Measurements from ENCODE around the gene GAS6.

GAS6 gene

DNA sequence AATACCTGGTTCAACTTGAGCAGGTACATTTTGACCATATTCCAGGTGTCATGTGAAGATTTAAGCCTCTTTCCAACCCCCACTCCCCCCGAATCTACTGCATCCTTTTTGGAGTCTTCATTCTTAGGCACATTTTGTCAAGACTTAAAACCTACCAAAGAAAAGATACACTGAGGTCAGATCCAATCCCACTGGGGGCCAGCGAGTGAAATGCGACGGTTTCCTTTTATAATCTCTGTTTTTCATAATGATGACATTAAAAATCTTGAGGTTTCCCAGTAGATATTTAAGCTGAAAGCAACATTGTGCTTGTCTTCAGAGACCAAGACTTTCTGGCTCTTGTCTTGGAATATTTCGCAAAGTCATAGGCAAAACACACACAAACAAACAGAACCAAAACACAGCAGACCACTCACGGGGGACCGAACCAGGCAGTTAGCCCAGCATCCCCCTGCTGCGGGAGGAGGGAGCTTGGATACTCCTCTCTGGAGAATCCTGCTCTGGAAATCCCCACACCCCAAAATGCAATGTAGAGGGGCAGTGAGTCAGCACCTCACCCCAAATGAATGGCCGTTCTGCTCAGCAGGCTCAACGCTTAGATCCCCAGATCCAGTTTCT, 506 bp upstream of the GAS6 start:
- Histone ChIP-seq H3K9me3 (ENCODE audit: control insufficient read depth in 1 of 2, low read length in 2 of 2) (no peaks in the 10 kb centered on the region), H3K27me3 (ENCODE audit: low read depth, low read length) (no peaks in the 10 kb centered on the region), H3K36me3 (ENCODE audit: control insufficient read depth in 1 of 2, insufficient read depth in 2 of 2, low read length in 2 of 2) (no peaks in the 10 kb centered on the region), H3K4me1 (ENCODE audit: control insufficient read depth in 1 of 2, insufficient read depth in 2 of 2, low read length in 2 of 2) (peaks cover 0 to 10% of the 10 kb centered on the region in 2 donors), H3K27ac (ENCODE audit: low read length) (peak overlapping the region; percentile 19), H3K4me3 (ENCODE audit: low read depth in 1 of 2, low read length in 2 of 2) (peak overlapping the region; percentile 64 to 70)

- Histone ChIP-seq H3K36me3 (ENCODE audit: control insufficient read depth in 1 of 2, insufficient read depth in 2 of 2, low read length in 2 of 2) (peaks cover 0 to 5% of the 10 kb centered on the region in 2 donors), H3K4me1 (ENCODE audit: control insufficient read depth in 1 of 2, insufficient read depth in 2 of 2, low read length in 2 of 2) (peaks cover 0 to 10% of the 10 kb centered on the region in 2 donors), H3K9me3 (ENCODE audit: control insufficient read depth in 1 of 2, low read length in 2 of 2) (no peaks in the 10 kb centered on the region), H3K27me3 (ENCODE audit: low read depth, low read length) (no peaks in the 10 kb centered on the region), H3K4me3 (ENCODE audit: low read depth in 1 of 2, low read length in 2 of 2) (peak overlapping the region; percentile 47 to 78), H3K27ac (ENCODE audit: low read length) (no peak overlapping the region)
Observed at GRCh38 chr13:113862931-113863523, 849 bp downstream of the GAS6 start.

- Histone ChIP-seq H3K4me1 (ENCODE audit: control insufficient read depth in 1 of 2, insufficient read depth in 2 of 2, low read length in 2 of 2) (peaks cover 0 to 10% of the 10 kb centered on the region in 2 donors), H3K36me3 (ENCODE audit: control insufficient read depth in 1 of 2, insufficient read depth in 2 of 2, low read length in 2 of 2) (peaks cover 0 to 5% of the 10 kb centered on the region in 2 donors), H3K4me3 (ENCODE audit: low read depth in 1 of 2, low read length in 2 of 2) (peak overlapping the region; percentile 47 to 78), H3K27ac (ENCODE audit: low read length) (no peak overlapping the region), H3K9me3 (ENCODE audit: control insufficient read depth in 1 of 2, low read length in 2 of 2) (no peaks in the 10 kb centered on the region), H3K27me3 (ENCODE audit: low read depth, low read length) (no peaks in the 10 kb centered on the region)
Observed at GRCh38 chr13:113862191-113862930, 1.5 kb downstream of the GAS6 start.

GRCh38 chr13:113861433-113862030, 2.3 kb downstream of the GAS6 start:
- Histone ChIP-seq H3K27me3 (ENCODE audit: low read depth, low read length) (no peaks in the 10 kb centered on the region), H3K9me3 (ENCODE audit: control insufficient read depth in 1 of 2, low read length in 2 of 2) (no peaks in the 10 kb centered on the region), H3K4me1 (ENCODE audit: control insufficient read depth in 1 of 2, insufficient read depth in 2 of 2, low read length in 2 of 2) (peaks cover 0 to 16% of the 10 kb centered on the region in 2 donors), H3K27ac (ENCODE audit: low read length) (peak overlapping the region; percentile 60), H3K36me3 (ENCODE audit: control insufficient read depth in 1 of 2, insufficient read depth in 2 of 2, low read length in 2 of 2) (peaks cover 0 to 5% of the 10 kb centered on the region in 2 donors), H3K4me3 (ENCODE audit: low read depth in 1 of 2, low read length in 2 of 2) (peak overlapping the region in 1 of 2 donors; percentile 47)

DNA sequence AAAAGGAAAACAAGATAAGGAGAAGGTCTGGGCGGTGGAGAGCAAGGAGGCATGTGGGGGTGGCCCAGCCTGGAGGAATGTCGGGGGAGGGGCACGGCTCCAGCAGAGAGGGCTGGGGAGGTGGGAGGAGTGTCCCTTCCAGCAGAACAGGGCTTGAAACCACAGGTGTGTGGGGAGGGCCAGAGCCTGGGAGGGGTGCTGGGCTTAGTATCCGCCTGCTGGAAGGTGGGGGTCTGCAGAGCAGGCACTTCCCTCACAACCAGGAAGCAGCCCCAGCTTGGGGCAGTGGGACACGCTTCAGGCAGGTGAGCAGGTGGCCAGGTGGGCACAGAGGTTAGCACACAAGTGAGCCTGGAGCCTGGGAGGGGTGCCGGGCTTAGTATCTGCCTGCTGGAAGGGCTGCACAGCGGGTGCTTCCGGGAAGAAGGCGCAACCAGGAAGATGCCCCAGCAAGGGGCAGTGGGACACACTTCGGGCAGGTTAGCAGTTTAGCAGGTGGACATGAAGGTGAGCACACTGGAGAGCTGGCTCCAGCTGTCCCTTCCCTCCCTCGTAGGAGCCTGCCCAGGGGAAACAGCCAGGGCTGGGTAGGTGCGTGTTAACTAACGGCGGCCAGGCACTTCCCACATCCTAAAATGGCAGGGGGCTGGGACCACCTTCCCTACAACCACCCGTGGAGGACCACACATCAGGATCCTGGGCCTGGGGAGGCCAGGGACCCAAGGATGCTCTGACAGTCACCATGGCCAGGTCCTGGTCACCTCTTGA, 3.0 kb downstream of the GAS6 start:
- Histone ChIP-seq H3K9me3 (ENCODE audit: control insufficient read depth in 1 of 2, low read length in 2 of 2) (no peaks in the 10 kb centered on the region), H3K27me3 (ENCODE audit: low read depth, low read length) (no peaks in the 10 kb centered on the region), H3K27ac (ENCODE audit: low read length) (peak overlapping the region; percentile 60), H3K4me3 (ENCODE audit: low read depth in 1 of 2, low read length in 2 of 2) (no peak overlapping the region), H3K4me1 (ENCODE audit: control insufficient read depth in 1 of 2, insufficient read depth in 2 of 2, low read length in 2 of 2) (peaks cover 0 to 19% of the 10 kb centered on the region in 2 donors), H3K36me3 (ENCODE audit: control insufficient read depth in 1 of 2, insufficient read depth in 2 of 2, low read length in 2 of 2) (peaks cover 0 to 5% of the 10 kb centered on the region in 2 donors)

DNA sequence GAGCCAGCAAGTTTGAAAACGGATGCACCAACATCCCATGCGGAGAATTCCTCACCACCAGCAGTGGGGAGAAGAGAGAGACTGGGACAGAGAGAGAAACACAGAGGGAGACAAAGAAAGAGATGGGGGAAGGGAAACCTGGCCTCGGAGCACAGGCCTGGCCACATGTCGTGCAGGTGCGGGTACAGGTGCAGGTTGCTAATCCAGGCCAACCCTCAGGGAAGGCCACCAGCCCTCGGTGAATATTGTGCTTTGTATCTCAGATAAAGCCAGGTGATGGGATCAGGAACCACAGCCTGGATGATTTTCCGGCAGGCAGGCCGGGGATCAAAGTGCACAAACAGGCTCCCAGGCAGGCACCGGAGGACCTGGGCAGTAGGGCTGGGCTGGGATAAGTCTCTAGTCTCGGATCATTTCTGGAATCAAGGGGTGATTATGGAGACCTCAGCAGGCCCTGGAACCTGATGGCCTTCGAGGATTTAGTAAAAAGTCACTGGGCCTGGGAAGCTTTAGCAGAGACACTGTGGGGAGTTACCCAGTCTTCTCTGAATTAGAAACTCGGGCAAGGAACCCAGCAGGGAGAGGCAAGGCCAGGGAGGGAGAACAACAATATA, 3.7 kb downstream of the GAS6 start:
- H3K9me3 ChIP-seq (ENCODE audit: control insufficient read depth in 1 of 2, low read length in 2 of 2) = no peaks in the 10 kb centered on the region
- H3K4me3 ChIP-seq (ENCODE audit: low read depth in 1 of 2, low read length in 2 of 2) = no peak overlapping the region
- peak overlapping the region; percentile 60 for H3K27ac ChIP-seq (ENCODE audit: low read length)
- peaks cover 0 to 5% of the 10 kb centered on the region in 2 donors for H3K36me3 ChIP-seq (ENCODE audit: control insufficient read depth in 1 of 2, insufficient read depth in 2 of 2, low read length in 2 of 2)
- H3K27me3 ChIP-seq (ENCODE audit: low read depth, low read length) = no peaks in the 10 kb centered on the region
- peaks cover 1 to 21% of the 10 kb centered on the region in 2 donors for H3K4me1 ChIP-seq (ENCODE audit: control insufficient read depth in 1 of 2, insufficient read depth in 2 of 2, low read length in 2 of 2)

DNA sequence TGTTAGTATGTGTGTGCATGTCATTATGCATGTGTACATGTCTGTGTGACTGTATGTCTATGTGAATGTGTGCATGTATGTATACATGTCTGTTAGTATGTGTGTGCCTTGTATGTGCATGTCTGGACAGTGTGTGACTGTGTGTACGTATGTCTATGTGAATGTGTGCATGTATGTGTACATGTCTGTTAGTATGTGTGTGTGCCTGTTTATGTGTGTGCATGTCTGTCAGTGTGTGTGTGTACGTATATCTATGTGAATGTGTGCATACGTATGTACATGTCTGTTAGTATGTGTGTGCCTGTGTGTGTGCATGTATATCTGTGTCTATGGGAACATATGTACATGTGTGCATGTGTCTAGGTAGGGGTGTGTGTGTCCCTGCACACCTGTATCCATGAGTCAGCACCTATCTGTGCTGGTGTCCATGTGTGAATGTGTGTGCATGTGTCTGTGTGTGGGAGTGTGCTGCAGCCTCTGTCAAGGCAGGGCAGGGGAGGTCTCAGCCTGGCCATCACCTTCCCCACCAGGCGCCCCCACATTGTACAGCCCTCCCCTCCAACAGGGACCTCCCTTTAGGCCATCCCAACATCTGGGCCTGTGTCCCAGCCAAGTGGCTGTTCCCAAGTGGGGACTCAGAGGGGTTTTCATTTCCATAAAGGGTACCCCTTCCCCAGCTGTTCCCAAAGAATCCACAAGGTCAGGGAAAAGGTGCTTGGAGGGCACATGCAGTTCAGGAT, 4.4 kb downstream of the GAS6 start:
- H3K27me3 ChIP-seq (ENCODE audit: low read depth, low read length) = no peaks in the 10 kb centered on the region
- no peaks in the 10 kb centered on the region for H3K9me3 ChIP-seq (ENCODE audit: control insufficient read depth in 1 of 2, low read length in 2 of 2)
- peaks cover 6 to 25% of the 10 kb centered on the region in 2 donors for H3K4me1 ChIP-seq (ENCODE audit: control insufficient read depth in 1 of 2, insufficient read depth in 2 of 2, low read length in 2 of 2)
- no peak overlapping the region for H3K4me3 ChIP-seq (ENCODE audit: low read depth in 1 of 2, low read length in 2 of 2)
- H3K27ac ChIP-seq (ENCODE audit: low read length) = peak overlapping the region; percentile 57
- H3K36me3 ChIP-seq (ENCODE audit: control insufficient read depth in 1 of 2, insufficient read depth in 2 of 2, low read length in 2 of 2) = peaks cover 0 to 5% of the 10 kb centered on the region in 2 donors

DNA sequence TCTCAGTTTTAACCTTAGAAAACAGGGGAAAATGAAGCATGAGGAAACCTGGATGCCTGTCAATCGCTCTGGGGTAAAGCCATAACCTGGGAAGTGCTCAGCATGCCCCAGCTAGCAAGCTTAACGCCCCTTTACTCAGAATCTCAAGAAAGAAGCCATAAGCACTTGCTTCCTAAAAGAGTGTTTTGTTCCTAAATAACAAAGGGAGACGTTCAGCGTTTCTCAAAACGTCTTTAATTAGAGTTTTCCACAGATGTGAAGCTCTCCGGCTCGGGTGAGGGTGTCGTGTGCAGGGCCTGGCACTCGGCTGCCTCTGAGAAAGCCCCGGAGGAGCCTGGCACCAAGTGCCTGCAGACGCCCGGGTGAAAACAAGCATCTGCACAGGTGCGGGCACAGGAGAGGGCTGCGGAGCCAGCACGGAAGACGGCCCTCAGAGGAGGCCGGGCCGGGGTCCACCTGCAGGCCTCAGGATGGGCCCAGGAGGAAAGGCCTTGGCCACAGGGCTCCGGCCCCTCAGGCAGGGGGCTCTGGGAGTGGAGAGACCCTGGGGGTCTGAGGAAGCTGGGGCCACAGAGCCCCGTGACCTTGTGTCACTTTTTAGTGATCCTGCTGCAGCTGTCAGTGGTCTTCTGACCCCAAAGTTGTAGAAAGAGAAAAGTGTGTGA, 6.2 kb downstream of the GAS6 start:
- Histone ChIP-seq H3K9me3 (ENCODE audit: control insufficient read depth in 1 of 2, low read length in 2 of 2) (no peaks in the 10 kb centered on the region), H3K4me3 (ENCODE audit: low read depth in 1 of 2, low read length in 2 of 2) (no peak overlapping the region), H3K4me1 (ENCODE audit: control insufficient read depth in 1 of 2, insufficient read depth in 2 of 2, low read length in 2 of 2) (peaks cover 24 to 33% of the 10 kb centered on the region in 2 donors), H3K27ac (ENCODE audit: low read length) (no peak overlapping the region), H3K36me3 (ENCODE audit: control insufficient read depth in 1 of 2, insufficient read depth in 2 of 2, low read length in 2 of 2) (peaks cover 0 to 5% of the 10 kb centered on the region in 2 donors), H3K27me3 (ENCODE audit: low read depth, low read length) (no peaks in the 10 kb centered on the region)

DNA sequence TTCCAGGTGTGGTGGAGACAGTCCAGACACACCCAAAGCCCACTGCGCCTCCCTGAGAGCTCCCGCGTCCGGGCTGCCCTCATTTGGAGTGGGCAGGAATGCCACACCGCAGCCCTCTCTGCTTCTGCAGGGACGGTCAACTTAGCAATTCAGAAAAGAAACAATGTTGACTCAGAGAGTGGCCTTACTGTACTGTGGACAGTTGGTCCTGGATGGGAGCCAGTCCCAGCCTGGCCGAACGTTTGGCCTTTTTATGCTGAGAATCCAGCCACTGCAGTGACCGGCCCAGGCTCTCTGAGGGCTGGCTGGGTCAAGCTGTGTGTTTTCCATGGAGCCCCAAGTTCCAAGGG, 7.2 kb downstream of the GAS6 start:
- Histone ChIP-seq H3K36me3 (ENCODE audit: control insufficient read depth in 1 of 2, insufficient read depth in 2 of 2, low read length in 2 of 2) (peaks cover 0 to 5% of the 10 kb centered on the region in 2 donors), H3K27me3 (ENCODE audit: low read depth, low read length) (no peaks in the 10 kb centered on the region), H3K9me3 (ENCODE audit: control insufficient read depth in 1 of 2, low read length in 2 of 2) (no peaks in the 10 kb centered on the region), H3K27ac (ENCODE audit: low read length) (no peak overlapping the region), H3K4me1 (ENCODE audit: control insufficient read depth in 1 of 2, insufficient read depth in 2 of 2, low read length in 2 of 2) (peaks cover 25 to 33% of the 10 kb centered on the region in 2 donors), H3K4me3 (ENCODE audit: low read depth in 1 of 2, low read length in 2 of 2) (no peak overlapping the region)
